Chondrocyte (in vitro differentiated cells): ENCODE measurements around the gene ITGA11. TPM values are rescaled to one million over a fixed set of nuclear protein-coding genes. Genes with fewer than 3 reads are reported as not detected.

Experiments
- DNase-seq: peaks from one replicate; pipeline ENCODE4 v3.0.0; 2021; ENCODE audit warnings: mixed read lengths, low spot score
- H3K27ac Mint-ChIP-seq: one replicate; pipeline ENCODE4 v1.8.0; 2021; ENCODE audit warnings: mild to moderate bottlenecking, moderate library complexity, mixed read lengths; ENCODE audit not compliant: unreplicated experiment
- H3K27me3 Mint-ChIP-seq: 2 replicates; pipeline ENCODE4 v1.8.0; 2021; ENCODE audit warnings: low read depth, mixed read lengths
- H3K36me3 Mint-ChIP-seq: 2 replicates; pipeline ENCODE4 v1.8.0; 2021; ENCODE audit warnings: low read depth, mixed read lengths
- H3K4me1 Mint-ChIP-seq: 2 replicates; pipeline ENCODE4 v1.8.0; 2021; ENCODE audit warnings: low read depth, mild to moderate bottlenecking, mixed read lengths
- H3K4me3 Mint-ChIP-seq: one replicate; pipeline ENCODE4 v1.8.0; 2021; ENCODE audit warnings: mild to moderate bottlenecking, moderate library complexity, mixed read lengths; ENCODE audit not compliant: unreplicated experiment
- H3K9me3 Mint-ChIP-seq: 2 replicates; pipeline ENCODE4 v1.8.0; 2021; ENCODE audit warnings: low read depth, mixed read lengths
- CTCF ChIP-seq: fragments of 200-600 bp; sonication (generic); IDR thresholded peaks from 2 replicates; pipeline ENCODE4 v1.5.0; 2021; ENCODE audit warnings: antibody characterized with exemption, mild to moderate bottlenecking, moderate library complexity
- total RNA-seq: library from RNA; stranded (reverse); gene quantifications from 3 replicates; pipeline ENCODE4 v1.2.1, GENCODE V29; 2021

Gene ITGA11
- total RNA-seq, 1 donor from 2014 or later, result 1,092 TPM

- no peak for TF ChIP-seq CTCF
- Mint-ChIP-seq H3K4me1 (peaks cover 85% of the 10 kb centered on the region), H3K27me3 (no peaks in the 10 kb centered on the region), H3K4me3 (no peak overlapping the region), H3K27ac (peak overlapping the region; percentile 90), H3K36me3 (peaks cover 52% of the 10 kb centered on the region), H3K9me3 (no peaks in the 10 kb centered on the region)
- no peak for DNase-seq
These were observed 60.1 kb downstream of the ITGA11 start for GRCh38 chr15:68371851-68372250.

- no peaks in the 10 kb centered on the region for H3K9me3 Mint-ChIP-seq
- DNase-seq, result no peak
- H3K27ac Mint-ChIP-seq, result peak overlapping the region; percentile 90
- no peak for TF ChIP-seq CTCF
- H3K36me3 Mint-ChIP-seq, result peaks cover 53% of the 10 kb centered on the region
- no peaks in the 10 kb centered on the region for H3K27me3 Mint-ChIP-seq
- H3K4me3 Mint-ChIP-seq, result no peak overlapping the region
- H3K4me1 Mint-ChIP-seq, result peaks cover 87% of the 10 kb centered on the region
These were observed 60.8 kb downstream of the ITGA11 start for GRCh38 chr15:68371160-68371559.

GRCh38 chr15:68370768-68371151, 61.2 kb downstream of the ITGA11 start:
- Mint-ChIP-seq H3K4me1 (peaks cover 87% of the 10 kb centered on the region), H3K4me3 (no peak overlapping the region), H3K27ac (peak overlapping the region; percentile 90), H3K36me3 (peaks cover 54% of the 10 kb centered on the region), H3K27me3 (no peaks in the 10 kb centered on the region), H3K9me3 (no peaks in the 10 kb centered on the region)
- no peak for TF ChIP-seq CTCF
- DNase-seq, result no peak

GRCh38 chr15:68369931-68370767, 61.8 kb downstream of the ITGA11 start:
- Mint-ChIP-seq H3K27ac (peak overlapping the region; percentile 90), H3K27me3 (no peaks in the 10 kb centered on the region), H3K4me1 (peaks cover 87% of the 10 kb centered on the region), H3K36me3 (peaks cover 59% of the 10 kb centered on the region), H3K4me3 (no peak overlapping the region), H3K9me3 (no peaks in the 10 kb centered on the region)
- DNase-seq, result no peak
- no peak for TF ChIP-seq CTCF

GRCh38 chr15:68368731-68369435, 63.1 kb downstream of the ITGA11 start:
- Mint-ChIP-seq H3K4me3 (no peak overlapping the region), H3K27me3 (no peaks in the 10 kb centered on the region)

More at GRCh38 chr15:68368731-68369435, 63.1 kb downstream of the ITGA11 start:
- no peak for TF ChIP-seq CTCF
- no peak for DNase-seq
- Mint-ChIP-seq H3K36me3 (peaks cover 60% of the 10 kb centered on the region), H3K9me3 (no peaks in the 10 kb centered on the region), H3K4me1 (peaks cover 80% of the 10 kb centered on the region), H3K27ac (peak overlapping the region; percentile 95)
